Fibroblast of the aortic adventitia (primary cell): Measurements from ENCODE around the gene SMARCAL1. TPM values are rescaled to one million over a fixed set of nuclear protein-coding genes. Genes with fewer than 3 reads are reported as not detected.

ENCODE experiments used
- DNase-seq: peaks from one replicate; pipeline ENCODE4 v3.0.0-alpha.2; 2010; ENCODE audit warnings: low read depth
- H3K4me3 ChIP-seq: 2 replicates; pipeline ENCODE4 v1.5.1; 2011; ENCODE audit warnings: low read depth, mild to moderate bottlenecking, control low read depth, low read length, moderate library complexity
- CTCF ChIP-seq: IDR thresholded peaks from 2 replicates; pipeline ENCODE4 v1.5.1; 2011; ENCODE audit warnings: mild to moderate bottlenecking, low read length, control low read depth, inconsistent platforms; ENCODE audit not compliant: insufficient read depth
- total RNA-seq: library from RNA; depleted of rRNA; stranded (reverse); fragments of >200 nt; gene quantifications from 2 replicates; pipeline ENCODE4 v1.2.3, GENCODE V29; 2012; ENCODE audit warnings: low replicate concordance

SMARCAL1 gene
- total RNA-seq, 1 donor: 20.6 TPM

DNA sequence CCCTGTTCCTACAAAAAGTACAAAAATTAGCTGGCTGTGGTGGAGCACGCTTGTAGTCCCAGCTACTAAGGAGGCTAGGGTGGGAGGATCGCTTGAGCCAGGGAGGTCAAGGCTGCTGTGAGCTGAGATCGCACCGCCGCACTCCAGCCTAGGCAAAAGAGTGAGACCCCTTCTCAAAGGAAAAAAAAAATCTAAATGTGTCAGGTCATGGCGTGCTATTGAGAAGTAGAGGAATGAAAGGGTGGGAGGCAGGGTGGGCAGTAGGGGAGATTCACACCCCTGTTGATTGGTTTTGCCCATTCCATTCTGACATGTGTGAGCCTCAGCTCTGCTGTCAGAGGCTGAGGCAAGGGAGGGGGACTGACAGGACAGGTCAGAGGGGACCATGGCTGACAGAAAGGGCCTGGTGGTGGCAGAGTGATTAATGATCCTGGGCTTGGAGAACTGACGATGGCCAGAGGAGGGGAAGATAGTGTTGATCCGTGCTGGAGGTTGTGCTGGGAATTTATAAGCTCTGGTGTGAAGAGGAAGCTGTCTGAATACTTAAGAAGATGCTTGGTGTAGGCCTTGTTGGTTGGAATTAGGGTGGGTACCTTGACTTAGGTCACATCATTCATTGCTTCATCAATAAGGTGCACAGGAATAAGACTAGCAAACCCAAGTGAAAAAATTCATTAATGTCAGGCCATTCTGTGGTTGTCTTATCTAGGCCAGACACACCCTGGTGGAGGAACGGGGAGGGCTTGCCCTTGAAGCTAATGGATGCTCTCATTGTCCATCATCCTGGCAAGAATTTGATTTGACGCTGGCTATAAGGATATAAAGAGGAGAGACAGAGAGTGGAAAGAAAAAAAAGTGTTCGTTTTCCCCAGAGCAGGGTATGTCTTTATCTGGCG lies 19.1 kb upstream of the SMARCAL1 start:
- TF ChIP-seq CTCF: no peak
- no peak overlapping the region for H3K4me3 ChIP-seq
- DNase-seq: peak; percentile 29

- no peak for TF ChIP-seq CTCF
- no peak for DNase-seq
These were observed 17.4 kb upstream of the SMARCAL1 start for GRCh38 chr2:216394881-216395280.

DNA sequence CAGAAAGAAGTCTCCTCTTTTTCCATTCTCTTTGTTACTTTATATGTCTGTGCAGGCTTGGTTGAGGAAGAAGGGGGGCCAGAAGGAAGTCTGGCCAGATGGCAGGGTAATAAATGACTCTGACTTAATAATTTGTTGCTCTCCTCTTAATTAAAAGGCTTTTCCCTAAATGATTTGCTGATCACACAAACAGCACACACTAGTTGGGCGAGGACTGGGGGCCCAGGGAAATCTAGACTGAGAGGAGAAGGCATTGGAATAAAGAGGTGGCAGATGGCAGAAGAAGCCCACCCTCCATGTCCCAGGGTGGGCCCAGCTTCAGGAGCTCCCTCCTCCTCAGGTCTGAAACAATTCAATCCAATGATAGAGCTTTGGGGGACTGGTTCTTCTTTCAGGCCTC lies 12.7 kb upstream of the SMARCAL1 start:
- H3K4me3 ChIP-seq: no peak overlapping the region
- TF ChIP-seq CTCF: no peak
- no peak for DNase-seq

More at GRCh38 chr2:216394881-216395280, 17.4 kb upstream of the SMARCAL1 start:
- H3K4me3 ChIP-seq: no peak overlapping the region

- no peak overlapping the region for H3K4me3 ChIP-seq
- no peak for TF ChIP-seq CTCF
- DNase-seq: no peak
These were observed 9.5 kb upstream of the SMARCAL1 start for GRCh38 chr2:216402751-216403150.

DNA sequence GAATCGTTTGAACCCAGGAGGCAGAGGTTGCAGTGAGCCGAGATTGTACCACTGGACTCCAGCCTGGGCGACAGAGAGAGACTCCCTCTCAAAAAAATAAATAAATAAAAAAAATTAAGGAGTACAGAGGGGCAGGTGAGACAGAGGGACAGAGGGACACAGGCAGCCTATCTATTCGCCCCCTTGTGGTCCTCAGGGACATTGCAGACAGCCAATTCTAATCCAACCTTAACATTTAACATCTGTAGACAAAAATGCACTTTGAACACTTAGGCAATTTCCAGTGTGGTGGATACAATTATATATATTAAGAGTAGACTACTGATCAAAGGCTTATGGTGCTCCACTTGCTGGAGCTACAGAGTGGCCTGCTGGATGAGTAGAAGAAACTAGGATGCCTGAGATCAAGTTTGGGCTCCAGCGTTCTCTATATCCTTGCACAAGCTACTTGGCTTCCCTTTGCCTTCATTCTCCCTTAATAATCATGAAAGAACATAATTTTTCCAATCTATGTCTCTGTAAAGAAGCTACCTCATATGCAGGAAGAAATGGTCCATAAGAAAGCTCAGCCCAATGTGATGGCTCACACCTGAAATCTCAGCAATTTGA lies 8.2 kb upstream of the SMARCAL1 start:
- TF ChIP-seq CTCF: peak; percentile 96
- DNase-seq: peak; percentile 59

GRCh38 chr2:216405588-216405987 lies 6.7 kb upstream of the SMARCAL1 start:
- H3K4me3 ChIP-seq: no peak overlapping the region
- no peak for TF ChIP-seq CTCF
- DNase-seq: no peak

More for the DNA sequence above, 8.2 kb upstream of the SMARCAL1 start:
- H3K4me3 ChIP-seq: no peak overlapping the region
